AG10803 (cell line): ENCODE data around the gene RAP1B.

Experiments used
- DNase-seq: peaks from one replicate; pipeline ENCODE4 v3.0.0; 2010; ENCODE audit warnings: low read depth
- H3K4me3 ChIP-seq: 2 replicates; pipeline ENCODE4 v1.5.1; 2011; ENCODE audit warnings: mild to moderate bottlenecking, low read length, control low read depth
- CTCF ChIP-seq: conservative IDR thresholded peaks from 2 replicates; pipeline ENCODE4 v1.5.1; 2011; ENCODE audit warnings: mild to moderate bottlenecking, low read length, control low read depth, inconsistent platforms

Gene RAP1B

GRCh38 chr12:68617160-68617926 lies 6.6 kb downstream of the RAP1B start:
- DNase-seq, result peak; percentile 77
- H3K4me3 ChIP-seq, result no peak overlapping the region
- no peak for TF ChIP-seq CTCF

- no peak for DNase-seq
- H3K4me3 ChIP-seq, result no peak overlapping the region
- no peak for TF ChIP-seq CTCF
These were observed 8.8 kb downstream of the RAP1B start for GRCh38 chr12:68619541-68619940.

- TF ChIP-seq CTCF, result no peak
- DNase-seq, result no peak
- H3K4me3 ChIP-seq, result no peak overlapping the region
These were observed 10.1 kb downstream of the RAP1B start for GRCh38 chr12:68620519-68621471.

GRCh38 chr12:68621472-68622081 lies 10.9 kb downstream of the RAP1B start:
- no peak for TF ChIP-seq CTCF
- no peak overlapping the region for H3K4me3 ChIP-seq
- DNase-seq, result no peak

- DNase-seq, result no peak
- H3K4me3 ChIP-seq, result no peak overlapping the region
- TF ChIP-seq CTCF, result no peak
These were observed 11.6 kb downstream of the RAP1B start for GRCh38 chr12:68622250-68622649.

- no peak for TF ChIP-seq CTCF
- DNase-seq, result no peak
- no peak overlapping the region for H3K4me3 ChIP-seq
These were observed 12.4 kb downstream of the RAP1B start for GRCh38 chr12:68623059-68623458.
